SH-SY5Y (cell line): ENCODE results near the gene TPTE2.
"Not testable (repeated sequence)": the region's sequence is repeated elsewhere in the genome, so short reads cannot be mapped to it uniquely, and the experiment has no call there.

Experiments
- GATA2 ChIP-seq: IDR thresholded peaks from 2 replicates; pipeline ENCODE4 v1.6.1; 2011; ENCODE audit warnings: mild to moderate bottlenecking, low read depth, low read length
- GATA3 ChIP-seq: IDR thresholded peaks from 2 replicates; pipeline ENCODE4 v1.6.1; 2011; ENCODE audit warnings: low read depth, mild to moderate bottlenecking, low read length, moderate library complexity

TPTE2 gene

GRCh38 chr13:19561127-19561582, at the start of gene TPTE2:
TSS of gene TPTE2 (minus strand) at chr13:19561532. CDS start at chr13:19503234, 58,298 bp downstream.
- TF ChIP-seq GATA3, GATA2: not testable (repeated sequence)

GRCh38 chr13:19607523-19608078, 46.3 kb upstream of the TPTE2 start:
- TF ChIP-seq GATA3 (no peak), GATA2 (no peak)

GRCh38 chr13:19606737-19607136, 45.4 kb upstream of the TPTE2 start:
- TF ChIP-seq GATA3 (no peak), GATA2 (no peak)

GRCh38 chr13:19606152-19606551, 44.8 kb upstream of the TPTE2 start:
- no peak for TF ChIP-seq GATA2
- TF ChIP-seq GATA3 = no peak

- no peak for TF ChIP-seq GATA3
- no peak for TF ChIP-seq GATA2
Observed at GRCh38 chr13:19605161-19605955, 44.0 kb upstream of the TPTE2 start.

GRCh38 chr13:19604306-19604705, 43.0 kb upstream of the TPTE2 start:
- TF ChIP-seq GATA2 (no peak), GATA3 (no peak)

- TF ChIP-seq GATA2 (no peak), GATA3 (no peak)
Observed at GRCh38 chr13:19601749-19602725, 40.7 kb upstream of the TPTE2 start.

- TF ChIP-seq GATA3 = no peak
- no peak for TF ChIP-seq GATA2
Observed at GRCh38 chr13:19597523-19597922, 36.2 kb upstream of the TPTE2 start.

- no peak for TF ChIP-seq GATA3
- no peak for TF ChIP-seq GATA2
Observed at GRCh38 chr13:19596960-19597361, 35.6 kb upstream of the TPTE2 start.

GRCh38 chr13:19596086-19596485, 34.8 kb upstream of the TPTE2 start:
- TF ChIP-seq GATA2 (no peak), GATA3 (no peak)

- no peak for TF ChIP-seq GATA3
Observed at GRCh38 chr13:19592657-19593180, 31.4 kb upstream of the TPTE2 start.

- no peak for TF ChIP-seq GATA3
Observed at GRCh38 chr13:19591864-19592263, 30.5 kb upstream of the TPTE2 start.

- TF ChIP-seq GATA3 = no peak
- TF ChIP-seq GATA2 = no peak
Observed at GRCh38 chr13:19590423-19590822, 29.1 kb upstream of the TPTE2 start.

GRCh38 chr13:19589312-19589711, 28.0 kb upstream of the TPTE2 start:
- TF ChIP-seq GATA2 = no peak
- no peak for TF ChIP-seq GATA3
